WTC11 (cell line): ENCODE data around the gene CHST5. TPM values are rescaled to one million over a fixed set of nuclear protein-coding genes. Genes with fewer than 3 reads are reported as not detected.
A peak's percentile ranks its signal among the peaks of the same experiment; 100 is the strongest.

ENCODE experiments used
- ATAC-seq: fragments of 200-7000 bp; cut with Tn5 transposase; 2 replicates; pipeline ENCODE4 v1.10.0; 2021; ENCODE audit warnings: mild to moderate bottlenecking, moderate library complexity
- CTCF ChIA-PET: fragments of 300-600 bp; sonication (Branson Sonifier 250); formaldehyde crosslinking; loops from one replicate; lab custom pipeline; 2021; ENCODE audit warnings: antibody characterized with exemption; lab: Charles Lee
- POLR2A ChIA-PET: fragments of 350-600 bp; sonication (Branson Sonifier 250); formaldehyde crosslinking; loops from one replicate; lab custom pipeline; 2021; ENCODE audit warnings: antibody characterized with exemption; lab: Charles Lee
- DNase-seq: peaks from one replicate; pipeline ENCODE4 v3.0.0; 2021; ENCODE audit warnings: low spot score
- H3K27ac Mint-ChIP-seq: 2 replicates; pipeline ENCODE4 v1.8.0; 2021; ENCODE audit warnings: mixed read lengths
- H3K27me3 Mint-ChIP-seq: 2 replicates; pipeline ENCODE4 v1.8.0; 2021; ENCODE audit warnings: low read depth, mild to moderate bottlenecking, moderate library complexity, mixed read lengths
- H3K36me3 Mint-ChIP-seq: 2 replicates; pipeline ENCODE4 v1.8.0; 2021; ENCODE audit warnings: mixed read lengths
- H3K4me1 Mint-ChIP-seq: 2 replicates; pipeline ENCODE4 v1.8.0; 2022; ENCODE audit warnings: mixed read lengths
- H3K4me3 Mint-ChIP-seq: 2 replicates; pipeline ENCODE4 v1.8.0; 2021; ENCODE audit warnings: mild to moderate bottlenecking, moderate library complexity, mixed read lengths
- H3K9me3 Mint-ChIP-seq: 2 replicates; pipeline ENCODE4 v1.8.0; 2021; ENCODE audit warnings: mixed read lengths
- ARID4B ChIP-seq: sonication (generic); formaldehyde crosslinking; IDR thresholded peaks from 2 replicates; pipeline ENCODE4 v1.8.0; 2023; ENCODE audit warnings: missing genetic modification reagents, mild to moderate bottlenecking, borderline replicate concordance
- ATF6 ChIP-seq: sonication (generic); formaldehyde crosslinking; IDR thresholded peaks from 2 replicates; pipeline ENCODE4 v1.8.1; 2023; ENCODE audit warnings: mild to moderate bottlenecking, missing genetic modification reagents
- CREB1 ChIP-seq: sonication (generic); formaldehyde crosslinking; IDR thresholded peaks from 2 replicates; pipeline ENCODE4 v1.8.0; 2023; ENCODE audit warnings: mild to moderate bottlenecking, missing genetic modification reagents
- CREM ChIP-seq: sonication (generic); formaldehyde crosslinking; IDR thresholded peaks from 2 replicates; pipeline ENCODE4 v1.8.1; 2022; ENCODE audit warnings: mild to moderate bottlenecking, missing genetic modification reagents, moderate library complexity
- E2F1 ChIP-seq: sonication (generic); formaldehyde crosslinking; IDR thresholded peaks from 2 replicates; pipeline ENCODE4 v1.8.0; 2022; ENCODE audit warnings: mild to moderate bottlenecking, missing genetic modification reagents
- ELF4 ChIP-seq: sonication (generic); formaldehyde crosslinking; IDR thresholded peaks from 2 replicates; pipeline ENCODE4 v1.8.1; 2022; ENCODE audit warnings: low read depth, mild to moderate bottlenecking, moderate library complexity, missing genetic modification reagents
- ETV6 ChIP-seq: sonication (generic); formaldehyde crosslinking; IDR thresholded peaks from 2 replicates; pipeline ENCODE4 v1.8.1; 2022; ENCODE audit warnings: mild to moderate bottlenecking, missing genetic modification reagents
- FOXK1 ChIP-seq: sonication (generic); formaldehyde crosslinking; IDR thresholded peaks from 2 replicates; pipeline ENCODE4 v1.8.0; 2022; ENCODE audit warnings: mild to moderate bottlenecking, moderate library complexity, missing genetic modification reagents
- JAZF1 ChIP-seq: fragments of 250-450 bp; sonication (Bioruptor Pico); IDR thresholded peaks from 2 replicates; pipeline ENCODE4 v1.9.0; 2021; ENCODE audit warnings: moderate library complexity, mild to moderate bottlenecking, inconsistent platforms
- JUN ChIP-seq: sonication (generic); formaldehyde crosslinking; IDR thresholded peaks from 2 replicates; pipeline ENCODE4 v1.8.0; 2023; ENCODE audit warnings: mild to moderate bottlenecking, missing genetic modification reagents
- OVOL2 ChIP-seq: fragments of 250-450 bp; sonication (Bioruptor Pico); IDR thresholded peaks from 2 replicates; pipeline ENCODE4 v1.9.0; 2021; ENCODE audit warnings: mild to moderate bottlenecking, borderline replicate concordance
- PREB ChIP-seq: sonication (generic); formaldehyde crosslinking; IDR thresholded peaks from 2 replicates; pipeline ENCODE4 v1.8.1; 2022; ENCODE audit warnings: mild to moderate bottlenecking, missing genetic modification reagents, moderate library complexity, borderline replicate concordance
- RELA ChIP-seq: sonication (generic); formaldehyde crosslinking; IDR thresholded peaks from 2 replicates; pipeline ENCODE4 v1.8.1; 2022; ENCODE audit warnings: missing genetic modification reagents, mild to moderate bottlenecking, borderline replicate concordance
- SMAD3 ChIP-seq: sonication (generic); formaldehyde crosslinking; IDR thresholded peaks from 2 replicates; pipeline ENCODE4 v1.8.0; 2022; ENCODE audit warnings: missing genetic modification reagents, mild to moderate bottlenecking, borderline replicate concordance
- TCF7 ChIP-seq: sonication (generic); formaldehyde crosslinking; IDR thresholded peaks from 2 replicates; pipeline ENCODE4 v1.8.0; 2022; ENCODE audit warnings: mild to moderate bottlenecking, low read depth, missing genetic modification reagents, moderate library complexity
- TP53 ChIP-seq: sonication (generic); formaldehyde crosslinking; IDR thresholded peaks from 2 replicates; pipeline ENCODE4 v1.8.1; 2023; ENCODE audit warnings: mild to moderate bottlenecking, missing genetic modification reagents
- USF1 ChIP-seq: sonication (generic); formaldehyde crosslinking; IDR thresholded peaks from 2 replicates; pipeline ENCODE4 v1.8.0; 2022; ENCODE audit warnings: mild to moderate bottlenecking, missing genetic modification reagents
- ZNF512 ChIP-seq: sonication (generic); formaldehyde crosslinking; IDR thresholded peaks from 2 replicates; pipeline ENCODE4 v1.8.1; 2022; ENCODE audit warnings: missing genetic modification reagents, borderline replicate concordance
- total RNA-seq: library from RNA; stranded (reverse); gene quantifications from 3 replicates; pipeline ENCODE4 v1.2.3, GENCODE V29; 2021

The CHST5 gene
- total RNA-seq, 1 experiment from 2014 or later: not detected

- TF ChIP-seq E2F1 (CRISPR knock-in tag) (no peak), FOXK1 (no peak), PREB (CRISPR knock-in tag) (no peak), ELF4 (CRISPR knock-in tag) (no peak), USF1 (no peak), JUN (CRISPR knock-in tag) (no peak)
Measured at GRCh38 chr16:75578725-75579124, 42.8 kb upstream of the CHST5 start (continued).

GRCh38 chr16:75578212-75578611 is 42.3 kb upstream of the CHST5 start:
- Mint-ChIP-seq H3K27me3 (no peaks in the 10 kb centered on the region), H3K36me3 (peaks cover 43% of the 10 kb centered on the region), H3K4me1 (peaks cover 16% of the 10 kb centered on the region), H3K27ac (no peak overlapping the region), H3K9me3 (no peaks in the 10 kb centered on the region), H3K4me3 (no peak overlapping the region)
- DNase-seq: no peak
- CTCF ChIA-PET: no interaction called here
- no peak for ATAC-seq
- TF ChIP-seq JAZF1 (CRISPR knock-in tag): no peak
- POLR2A ChIA-PET: no interaction called here

GRCh38 chr16:75576384-75576811 is 40.5 kb upstream of the CHST5 start:
- CTCF ChIA-PET: interaction anchor here (1.2 kb wide), 1 partner anchor 59 kb away, joined by 7 read pairs; no protein-coding TSS in a partner anchor
- DNase-seq: no peak
- no peaks in the 10 kb centered on the region for H3K9me3 Mint-ChIP-seq
- H3K4me1 Mint-ChIP-seq: peaks cover 16% of the 10 kb centered on the region
- H3K4me3 Mint-ChIP-seq: no peak overlapping the region
- no peak; the same call in none of the 2 replicates for ATAC-seq
- H3K36me3 Mint-ChIP-seq: peaks cover 53% of the 10 kb centered on the region
- POLR2A ChIA-PET: interaction anchor here (0.6 kb wide), 1 partner anchor 1085 kb away, joined by 4 read pairs; no protein-coding TSS in a partner anchor
- peak overlapping the region; percentile 66 for H3K27ac Mint-ChIP-seq
- no peaks in the 10 kb centered on the region for H3K27me3 Mint-ChIP-seq
- TF ChIP-seq CREM (CRISPR knock-in tag) (no peak), TCF7 (CRISPR knock-in tag) (no peak), TP53 (CRISPR knock-in tag) (no peak), RELA (CRISPR knock-in tag) (no peak), SMAD3 (CRISPR knock-in tag) (no peak), CREB1 (CRISPR knock-in tag) (no peak), ETV6 (CRISPR knock-in tag) (no peak), ATF6 (CRISPR knock-in tag) (no peak), OVOL2 (CRISPR knock-in tag) (no peak), ELF4 (CRISPR knock-in tag) (no peak), ARID4B (CRISPR knock-in tag) (no peak), ZNF512 (CRISPR knock-in tag) (no peak), JUN (CRISPR knock-in tag) (no peak)
